Keratinocyte (primary cell): ENCODE data around the gene NES. TPM values are rescaled to one million over a fixed set of nuclear protein-coding genes. Genes with fewer than 3 reads are reported as not detected.
A peak's percentile ranks its signal among the peaks of the same experiment; 100 is the strongest.

Experiments used
- DNase-seq: peaks from one replicate; pipeline ENCODE4 v3.0.0-alpha.2; 2011; ENCODE audit warnings: low read depth, missing footprints, low spot score
- FAIRE-seq: peaks from 2 replicates; lab custom pipeline; 2011; peaks lifted over from hg19 to GRCh38; lab: Jason Lieb, UNC
- H2AFZ ChIP-seq: 2 replicates; pipeline ENCODE4 v1.6.0; 2012; ENCODE audit warnings: low read length, control low read depth, inconsistent platforms; ENCODE audit not compliant: control insufficient read depth
- H3K27ac ChIP-seq: 2 replicates; pipeline ENCODE4 v1.5.1; 2011; ENCODE audit warnings: low read length; ENCODE audit not compliant: control insufficient read depth, insufficient read depth
- H3K27me3 ChIP-seq: 3 replicates; pipeline ENCODE4 v1.6.0; 2011; ENCODE audit warnings: low read length; ENCODE audit not compliant: control insufficient read depth, insufficient read depth; ENCODE audit errors: extremely low read depth
- H3K36me3 ChIP-seq, 2 experiments: 2 replicates in 1 of 2; 3 replicates in 1 of 2; pipeline ENCODE4 v1.5.1; 2011; ENCODE audit warnings: low read length in 2 of 2, mild to moderate bottlenecking in 1 of 2; ENCODE audit not compliant: control insufficient read depth in 2 of 2, insufficient read depth in 2 of 2; ENCODE audit errors: extremely low read depth in 1 of 2
- H3K4me1 ChIP-seq: 3 replicates; pipeline ENCODE4 v1.5.1; 2011; ENCODE audit warnings: low read length; ENCODE audit not compliant: control insufficient read depth, insufficient read depth; ENCODE audit errors: extremely low read depth
- H3K4me2 ChIP-seq: 3 replicates; pipeline ENCODE4 v1.6.0; 2011; ENCODE audit warnings: low read depth, low read length; ENCODE audit not compliant: control insufficient read depth, insufficient read depth; ENCODE audit errors: extremely low read depth
- H3K4me3 ChIP-seq, 3 experiments: fragments of 200-600 bp in 1 of 3; sonication (generic) in 1 of 3; 2 replicates in 2 of 3; 3 replicates in 1 of 3; pipeline ENCODE4 v1.5.1; 2011 to 2016; ENCODE audit warnings: low read length in 3 of 3, mild to moderate bottlenecking in 3 of 3, control low read depth in 2 of 3, inconsistent platforms in 1 of 3, low read depth in 1 of 3, mixed read lengths in 1 of 3, mixed run types in 1 of 3, moderate library complexity in 1 of 3; ENCODE audit not compliant: control insufficient read depth in 2 of 3, insufficient read depth in 2 of 3; ENCODE audit errors: extremely low read depth in 1 of 3
- H3K79me2 ChIP-seq: 2 replicates; pipeline ENCODE4 v1.6.0; 2012; ENCODE audit warnings: low read length; ENCODE audit not compliant: control insufficient read depth, insufficient read depth
- H3K9ac ChIP-seq: 3 replicates; pipeline ENCODE4 v1.6.0; 2011; ENCODE audit warnings: low read length; ENCODE audit not compliant: control insufficient read depth, insufficient read depth; ENCODE audit errors: extremely low read depth
- H3K9me1 ChIP-seq: 3 replicates; pipeline ENCODE4 v1.6.0; 2011; ENCODE audit warnings: low read length; ENCODE audit not compliant: control insufficient read depth, insufficient read depth; ENCODE audit errors: extremely low read depth
- H3K9me3 ChIP-seq: 2 replicates; pipeline ENCODE4 v1.5.1; 2012; ENCODE audit warnings: low read depth, low read length; ENCODE audit not compliant: control insufficient read depth
- H4K20me1 ChIP-seq: 3 replicates; pipeline ENCODE4 v1.6.0; 2011; ENCODE audit warnings: low read length; ENCODE audit not compliant: control insufficient read depth, insufficient read depth; ENCODE audit errors: extremely low read depth
- EZH2 ChIP-seq: IDR thresholded peaks from one replicate; pipeline ENCODE4 v1.6.1; 2012; ENCODE audit warnings: inconsistent platforms, mild to moderate bottlenecking, low read length, moderate library complexity
- dilution Hi-C: fragments of 300-500 bp; cut with MboI; formaldehyde crosslinking; loops from one replicate; pipeline ENCODE4 v1.7.0; 2020; ENCODE audit warnings: low sequenced_read_pairs; ENCODE audit not compliant: extremely low pct_ligation_motif_present
- polyA plus RNA-seq, 5 experiments: library from polyadenylated mRNA; depleted of rRNA in 3 of 5; stranded (reverse) in 3 of 5; stranded (forward) in 1 of 5; unstranded in 1 of 5; fragments of >200 nt; gene quantifications; 1 replicate in 1 of 5; 2 replicates in 3 of 5; 3 replicates in 1 of 5; pipeline versions ENCODE4 v1.2.1 to v1.2.3, GENCODE V29; 2011 to 2012; ENCODE audit warnings: missing spikeins in 2 of 5, low read depth in 1 of 5, low replicate concordance in 1 of 5
- TF ChIP-seq, protein P1 (sequence below), 3 experiments: IDR thresholded peaks in 1 of 3; conservative IDR thresholded peaks in 1 of 3; optimal IDR thresholded peaks in 1 of 3; 2 replicates in 2 of 3; 3 replicates in 1 of 3; pipeline versions ENCODE3 to v1.5.1; 2011; ENCODE audit warnings: low read length in 3 of 3, mild to moderate bottlenecking in 3 of 3, moderate library complexity in 2 of 3, control low read depth in 1 of 3, inconsistent platforms in 1 of 3; ENCODE audit not compliant: insufficient read depth in 2 of 3; ENCODE audit errors: extremely low read depth in 1 of 3

NES gene
- polyA plus RNA-seq, 1 donor (not counting 4 experiments of a cell fraction or from before 2014, with no cell fraction given) = not detected

DNA sequence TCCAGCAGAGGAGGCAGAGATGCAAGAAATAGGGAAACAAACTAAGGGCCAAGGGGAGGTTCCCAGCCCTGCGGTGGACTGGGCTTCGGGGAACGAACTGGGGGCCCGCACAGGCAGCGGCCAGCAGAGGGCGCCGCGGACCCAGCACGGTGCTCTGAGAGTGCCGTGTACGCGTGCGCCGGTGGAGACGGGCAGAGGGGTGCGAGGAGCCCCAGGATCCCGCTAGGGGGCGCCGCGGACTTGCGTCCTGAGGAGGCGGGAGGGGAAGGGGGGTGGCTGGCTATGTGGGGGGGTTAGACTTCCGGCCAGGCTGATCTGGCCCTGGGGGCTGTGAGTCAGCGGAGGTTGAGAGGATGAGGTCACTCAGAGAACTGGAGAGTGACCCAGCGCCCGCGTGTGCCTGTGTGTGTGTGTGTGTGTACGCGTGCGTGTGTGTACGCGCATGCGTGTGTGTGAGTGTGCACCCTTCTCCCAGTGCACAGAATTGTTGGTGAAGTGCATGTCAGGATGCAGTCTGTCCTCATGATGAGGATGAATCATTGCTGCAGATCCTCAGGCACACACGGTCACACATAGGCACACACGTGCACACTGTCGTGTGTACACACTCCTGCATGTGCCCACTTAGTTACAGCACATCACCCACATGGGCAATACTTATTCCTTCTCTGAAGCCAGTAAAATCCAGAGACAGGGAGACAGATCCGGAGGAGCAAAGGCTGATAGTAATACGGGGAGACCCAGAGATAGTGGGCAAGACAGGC lies 17.0 kb downstream of the NES start:
- Histone ChIP-seq H2AFZ (peak overlapping the region; percentile 14), H3K79me2 (no peaks in the 10 kb centered on the region), H3K27me3 (peaks cover 28% of the 10 kb centered on the region), H3K9me3 (no peaks in the 10 kb centered on the region), H3K4me3 (no peak overlapping the region), H3K4me1 (peaks cover 26% of the 10 kb centered on the region), H4K20me1 (peaks cover 4% of the 10 kb centered on the region), H3K27ac (peak overlapping the region; percentile 15), H3K4me2 (peak overlapping the region; percentile 52), H3K9ac (no peak overlapping the region), H3K9me1 (no peaks in the 10 kb centered on the region), H3K36me3 (no peaks in the 10 kb centered on the region)
- dilution Hi-C loops = no loop called here
- FAIRE-seq (no peak), DNase-seq (peak; percentile 95)
- TF ChIP-seq, protein P1, sequence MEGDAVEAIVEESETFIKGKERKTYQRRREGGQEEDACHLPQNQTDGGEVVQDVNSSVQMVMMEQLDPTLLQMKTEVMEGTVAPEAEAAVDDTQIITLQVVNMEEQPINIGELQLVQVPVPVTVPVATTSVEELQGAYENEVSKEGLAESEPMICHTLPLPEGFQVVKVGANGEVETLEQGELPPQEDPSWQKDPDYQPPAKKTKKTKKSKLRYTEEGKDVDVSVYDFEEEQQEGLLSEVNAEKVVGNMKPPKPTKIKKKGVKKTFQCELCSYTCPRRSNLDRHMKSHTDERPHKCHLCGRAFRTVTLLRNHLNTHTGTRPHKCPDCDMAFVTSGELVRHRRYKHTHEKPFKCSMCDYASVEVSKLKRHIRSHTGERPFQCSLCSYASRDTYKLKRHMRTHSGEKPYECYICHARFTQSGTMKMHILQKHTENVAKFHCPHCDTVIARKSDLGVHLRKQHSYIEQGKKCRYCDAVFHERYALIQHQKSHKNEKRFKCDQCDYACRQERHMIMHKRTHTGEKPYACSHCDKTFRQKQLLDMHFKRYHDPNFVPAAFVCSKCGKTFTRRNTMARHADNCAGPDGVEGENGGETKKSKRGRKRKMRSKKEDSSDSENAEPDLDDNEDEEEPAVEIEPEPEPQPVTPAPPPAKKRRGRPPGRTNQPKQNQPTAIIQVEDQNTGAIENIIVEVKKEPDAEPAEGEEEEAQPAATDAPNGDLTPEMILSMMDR (optimal IDR thresholded peaks at IDR 0.05 in 1 of 3, IDR thresholded peaks at IDR 0.05 in 1 of 3, conservative IDR thresholded peaks at IDR 0.05 in 1 of 3; ENCODE audit: extremely low read depth in 1 of 3, insufficient read depth in 2 of 3, low read length in 3 of 3) = peak; percentile 93 to 100 (median 97)
- TF ChIP-seq EZH2 = no peak

GRCh38 chr1:156659661-156659987 lies 17.6 kb downstream of the NES start:
- no peak overlapping the region for H3K9ac ChIP-seq
- H3K9me3 ChIP-seq = no peaks in the 10 kb centered on the region
- FAIRE-seq = no peak
- no peaks in the 10 kb centered on the region for H3K79me2 ChIP-seq
- H3K4me1 ChIP-seq = peaks cover 26% of the 10 kb centered on the region
- TF ChIP-seq, protein P1 (optimal IDR thresholded peaks at IDR 0.05 in 1 of 3, IDR thresholded peaks at IDR 0.05 in 1 of 3, conservative IDR thresholded peaks at IDR 0.05 in 1 of 3; ENCODE audit: extremely low read depth in 1 of 3, insufficient read depth in 2 of 3, low read length in 3 of 3) = no peak
- no peak for TF ChIP-seq EZH2
- H3K4me2 ChIP-seq = peak overlapping the region; percentile 52
- dilution Hi-C loops = no loop called here
- peak overlapping the region; percentile 14 for H2AFZ ChIP-seq
- no peak for DNase-seq
- H3K9me1 ChIP-seq = no peaks in the 10 kb centered on the region
- no peak overlapping the region for H3K27ac ChIP-seq
- H3K27me3 ChIP-seq = peaks cover 33% of the 10 kb centered on the region
- H3K36me3 ChIP-seq = no peaks in the 10 kb centered on the region
- H3K4me3 ChIP-seq = no peak overlapping the region
- peaks cover 4% of the 10 kb centered on the region for H4K20me1 ChIP-seq
